ENCODE measurements around the gene BARX2. TPM values are rescaled to one million over a fixed set of nuclear protein-coding genes. Genes with fewer than 3 reads are reported as not detected.

The BARX2 gene
- total RNA-seq, 2 experiments from 2014 or later, result not detected

GRCh38 chr11:129428557-129428956 lies 52.9 kb downstream of the BARX2 start:
- Mint-ChIP-seq H3K9me3 (peaks cover 1% of the 10 kb centered on the region), H3K36me3 (ENCODE audit: low read depth) (no peaks in the 10 kb centered on the region), H3K27ac (no peak overlapping the region), H3K4me3 (no peak overlapping the region), H3K4me1 (ENCODE audit: low read depth) (no peaks in the 10 kb centered on the region), H3K27me3 (peaks cover 16% of the 10 kb centered on the region)
- no peak for ATAC-seq
- TF ChIP-seq CTCF (IDR thresholded peaks at IDR 0.05), result no peak
- CTCF ChIA-PET, result interaction anchor here (1.0 kb wide), 1 partner anchor 322 kb away, joined by 3 read pairs; no protein-coding TSS in a partner anchor
- POLR2A ChIA-PET, result no interaction called here
- no peak for DNase-seq
- intact Hi-C loops (cut with micrococcal nuclease), result no loop called here

DNA sequence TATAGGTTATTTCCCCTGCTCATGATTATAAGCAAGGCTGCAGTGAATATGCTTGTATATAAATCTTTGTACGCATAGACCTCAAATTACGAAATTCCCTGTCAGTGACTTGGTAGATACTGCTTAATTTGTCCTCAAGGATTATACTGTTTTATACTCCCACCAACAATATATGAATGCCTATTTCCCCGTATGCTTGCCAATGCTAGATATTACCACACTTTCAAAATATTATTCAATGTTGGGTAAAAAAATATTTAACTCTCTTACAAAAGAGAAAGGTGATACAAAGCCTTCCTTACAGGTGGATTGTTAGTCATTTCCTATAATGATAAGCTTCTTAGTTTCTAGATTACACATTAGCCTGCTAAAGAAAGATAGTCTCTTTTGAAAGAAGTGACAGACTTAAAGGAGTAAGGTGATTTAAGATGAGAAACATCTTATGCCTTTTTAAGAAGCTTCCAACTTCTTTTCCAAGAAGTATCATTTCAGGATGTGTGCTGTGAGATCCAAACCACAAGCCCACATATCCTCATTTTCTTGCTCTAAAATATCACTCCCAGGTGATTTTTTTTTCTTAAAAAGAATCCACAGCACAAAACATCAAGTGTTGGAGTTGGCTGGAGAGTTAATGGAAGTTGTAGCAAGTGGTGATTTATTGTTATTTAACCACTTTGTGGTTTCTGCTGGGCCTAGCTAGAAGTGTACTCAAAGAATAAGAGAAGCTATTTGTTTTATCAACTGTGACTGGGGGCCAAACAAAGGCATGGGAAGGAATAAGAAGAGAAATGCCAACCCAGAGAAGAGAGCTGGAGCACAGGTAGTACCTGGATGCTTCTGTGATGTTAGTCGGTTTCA lies 59.2 kb downstream of the BARX2 start:
- no peak for TF ChIP-seq CTCF (IDR thresholded peaks at IDR 0.05)
- Mint-ChIP-seq H3K27me3 (peaks cover 10% of the 10 kb centered on the region), H3K36me3 (ENCODE audit: low read depth) (no peaks in the 10 kb centered on the region), H3K9me3 (peaks cover 1% of the 10 kb centered on the region), H3K27ac (no peak overlapping the region), H3K4me1 (ENCODE audit: low read depth) (no peaks in the 10 kb centered on the region), H3K4me3 (no peak overlapping the region)
- ATAC-seq (no peak), DNase-seq (no peak)
- intact Hi-C loops (cut with micrococcal nuclease), result no loop called here
- POLR2A ChIA-PET, result interaction anchor here (0.7 kb wide), 1 partner anchor 21 kb away, joined by 3 read pairs; no protein-coding TSS in a partner anchor
- CTCF ChIA-PET, result interaction anchor here (0.9 to 1.3 kb wide), 2 partner anchors 70 to 261 kb away, joined by 3 read pairs; no protein-coding TSS in a partner anchor

DNA sequence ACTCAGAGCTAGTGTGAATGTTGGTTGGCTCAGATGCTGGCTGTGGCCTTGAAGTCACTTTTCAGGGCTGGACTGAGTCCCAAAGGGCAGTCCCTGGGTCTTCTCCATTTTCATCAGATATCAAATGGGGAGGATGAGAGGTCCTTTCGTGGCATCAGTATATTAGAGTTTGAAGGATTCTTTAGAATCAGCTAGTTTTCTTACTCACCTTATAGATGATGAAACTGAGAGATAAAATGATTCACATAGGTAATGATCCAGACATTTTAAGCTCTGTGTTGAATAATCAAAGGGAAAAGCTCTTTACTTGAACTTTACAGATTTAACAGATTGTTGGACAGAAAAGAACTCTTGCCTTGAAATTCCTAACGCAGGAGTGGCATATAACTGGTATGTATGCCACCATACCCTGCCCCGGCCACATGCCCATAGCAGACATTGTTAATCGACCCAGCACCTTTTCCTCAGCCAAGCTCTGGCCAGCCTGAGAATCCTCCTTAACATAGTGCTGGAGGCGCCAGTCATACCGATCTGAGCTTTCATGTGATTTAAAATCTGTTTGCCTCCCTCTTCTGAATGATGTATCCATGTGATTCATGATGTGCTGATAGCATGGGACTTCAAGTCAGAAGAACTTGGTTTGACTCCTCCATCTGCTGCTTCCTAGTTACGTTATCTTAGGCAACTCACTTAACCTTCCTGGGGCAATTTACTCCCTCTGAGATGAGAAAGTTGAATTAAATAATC lies 60.0 kb downstream of the BARX2 start:
- CTCF ChIA-PET, result interaction anchor here (0.8 to 1.3 kb wide), 2 partner anchors 71 to 394 kb away, joined by 3 read pairs; no protein-coding TSS in a partner anchor
- Mint-ChIP-seq H3K36me3 (ENCODE audit: low read depth) (no peaks in the 10 kb centered on the region), H3K27ac (no peak overlapping the region), H3K27me3 (peaks cover 10% of the 10 kb centered on the region), H3K4me3 (no peak overlapping the region), H3K9me3 (peaks cover 1% of the 10 kb centered on the region), H3K4me1 (ENCODE audit: low read depth) (no peaks in the 10 kb centered on the region)
- DNase-seq (no peak), ATAC-seq (no peak)
- TF ChIP-seq CTCF (IDR thresholded peaks at IDR 0.05), result no peak
- POLR2A ChIA-PET, result no interaction called here
- intact Hi-C loops (cut with micrococcal nuclease), result no loop called here

GRCh38 chr11:129436573-129436972 lies 60.9 kb downstream of the BARX2 start:
- Mint-ChIP-seq H3K9me3 (no peaks in the 10 kb centered on the region), H3K36me3 (ENCODE audit: low read depth) (no peaks in the 10 kb centered on the region), H3K4me3 (no peak overlapping the region), H3K27me3 (peaks cover 10% of the 10 kb centered on the region), H3K4me1 (ENCODE audit: low read depth) (no peaks in the 10 kb centered on the region), H3K27ac (no peak overlapping the region)
- intact Hi-C loops (cut with micrococcal nuclease), result no loop called here
- no peak for DNase-seq
- POLR2A ChIA-PET, result no interaction called here
- ATAC-seq, result no peak
- CTCF ChIA-PET, result interaction anchor here (0.8 to 1.3 kb wide), 2 partner anchors 72 to 395 kb away, joined by 3 read pairs; no protein-coding TSS in a partner anchor
- no peak for TF ChIP-seq CTCF (IDR thresholded peaks at IDR 0.05)
